Activated CD4-positive, alpha-beta T cell treated with anti-CD3 and anti-CD28 coated beads for 1 hour (primary cell): ENCODE measurements around the gene TSPYL2.
A peak's percentile ranks its signal among the peaks of the same experiment; 100 is the strongest.

Source experiments
- DNase-seq: peaks from one replicate; pipeline ENCODE4 v3.0.0-alpha.2; 2020

TSPYL2 gene

GRCh38 chrX:53080628-53081580, 1.3 kb upstream of the TSPYL2 start:
- peak; percentile 30 for DNase-seq

- no peak for DNase-seq
These were observed 828 bp downstream of the TSPYL2 start for GRCh38 chrX:53082773-53083616.

DNA sequence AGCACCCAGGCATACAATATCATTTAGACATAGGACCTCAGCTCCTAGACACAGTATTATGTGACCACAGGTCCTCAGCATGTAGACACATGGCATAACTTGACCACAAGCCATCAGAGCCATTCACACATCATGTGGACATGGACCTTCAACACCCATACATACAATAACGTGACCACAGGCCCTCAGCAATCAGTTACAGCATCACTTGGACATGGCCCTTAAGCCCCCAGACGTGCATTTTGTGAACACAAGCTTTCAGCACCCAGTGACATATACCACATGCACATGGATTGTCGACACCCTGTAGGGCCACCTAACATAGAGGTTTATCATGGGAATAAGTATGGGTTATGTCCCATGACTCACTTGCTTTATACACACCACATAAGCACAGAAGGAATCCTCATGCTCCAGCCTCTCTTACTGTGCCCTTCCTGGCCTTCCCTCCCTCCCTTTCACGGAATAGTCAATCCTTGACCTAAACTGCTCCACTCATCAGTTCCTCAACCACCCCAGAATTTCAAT, 1.9 kb downstream of the TSPYL2 start:
- DNase-seq: no peak

- no peak for DNase-seq
These were observed 2.7 kb downstream of the TSPYL2 start for GRCh38 chrX:53084863-53085262.

GRCh38 chrX:53085661-53086229, 3.6 kb downstream of the TSPYL2 start:
- no peak for DNase-seq

GRCh38 chrX:53086464-53086863, 4.3 kb downstream of the TSPYL2 start:
- DNase-seq: no peak

GRCh38 chrX:53087388-53087831, 5.2 kb downstream of the TSPYL2 start:
- DNase-seq: no peak

- peak; percentile 75 for DNase-seq
These were observed 6.2 kb downstream of the TSPYL2 start for GRCh38 chrX:53088136-53088974.

- DNase-seq: no peak
These were observed 7.2 kb downstream of the TSPYL2 start for GRCh38 chrX:53089224-53089842.

DNA sequence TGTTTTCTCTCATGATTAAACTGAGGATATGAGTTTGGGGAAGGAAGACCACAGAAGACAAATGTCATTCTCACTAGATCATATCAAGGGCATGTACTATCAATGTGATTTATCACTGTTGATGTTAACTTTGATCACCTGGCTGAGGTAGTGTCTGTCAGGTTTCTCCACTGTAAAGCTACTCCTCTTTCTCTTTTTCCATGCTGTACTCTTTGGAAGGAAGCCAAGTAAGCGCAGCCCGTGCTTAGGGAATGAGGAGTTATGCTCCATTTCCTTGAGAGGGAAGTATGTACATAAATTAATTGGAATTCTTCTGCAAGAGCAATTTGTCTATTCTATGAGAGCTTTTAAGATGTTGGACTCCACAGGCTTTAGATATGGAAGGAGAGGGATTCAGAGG, 7.8 kb downstream of the TSPYL2 start:
- DNase-seq: no peak

- DNase-seq: no peak
These were observed 9.2 kb downstream of the TSPYL2 start for GRCh38 chrX:53091354-53091753.

DNA sequence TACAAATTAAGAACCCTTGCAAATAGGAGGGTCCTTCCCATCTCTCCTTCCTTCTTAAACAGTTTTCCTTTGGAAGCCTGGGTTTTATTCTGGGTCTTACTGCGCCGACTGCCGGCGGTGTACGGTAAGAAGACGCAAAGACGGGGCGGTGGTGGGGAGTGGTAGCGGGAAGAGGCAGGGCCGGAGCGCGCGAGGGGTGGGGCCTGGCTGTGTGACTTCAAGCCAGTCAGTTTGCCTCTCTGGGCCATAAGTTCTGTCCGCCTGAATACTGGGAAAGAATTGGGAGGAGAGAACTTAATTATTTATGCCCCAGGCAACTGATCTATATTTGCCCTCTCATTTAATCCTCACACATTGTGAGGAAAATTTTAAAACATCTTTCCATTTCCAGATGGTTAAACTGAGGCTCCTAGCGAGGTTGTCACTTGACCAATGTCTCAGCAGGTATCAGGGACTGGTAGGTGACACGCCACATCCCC, 11.0 kb downstream of the TSPYL2 start:
- peak; percentile 57 for DNase-seq

DNA sequence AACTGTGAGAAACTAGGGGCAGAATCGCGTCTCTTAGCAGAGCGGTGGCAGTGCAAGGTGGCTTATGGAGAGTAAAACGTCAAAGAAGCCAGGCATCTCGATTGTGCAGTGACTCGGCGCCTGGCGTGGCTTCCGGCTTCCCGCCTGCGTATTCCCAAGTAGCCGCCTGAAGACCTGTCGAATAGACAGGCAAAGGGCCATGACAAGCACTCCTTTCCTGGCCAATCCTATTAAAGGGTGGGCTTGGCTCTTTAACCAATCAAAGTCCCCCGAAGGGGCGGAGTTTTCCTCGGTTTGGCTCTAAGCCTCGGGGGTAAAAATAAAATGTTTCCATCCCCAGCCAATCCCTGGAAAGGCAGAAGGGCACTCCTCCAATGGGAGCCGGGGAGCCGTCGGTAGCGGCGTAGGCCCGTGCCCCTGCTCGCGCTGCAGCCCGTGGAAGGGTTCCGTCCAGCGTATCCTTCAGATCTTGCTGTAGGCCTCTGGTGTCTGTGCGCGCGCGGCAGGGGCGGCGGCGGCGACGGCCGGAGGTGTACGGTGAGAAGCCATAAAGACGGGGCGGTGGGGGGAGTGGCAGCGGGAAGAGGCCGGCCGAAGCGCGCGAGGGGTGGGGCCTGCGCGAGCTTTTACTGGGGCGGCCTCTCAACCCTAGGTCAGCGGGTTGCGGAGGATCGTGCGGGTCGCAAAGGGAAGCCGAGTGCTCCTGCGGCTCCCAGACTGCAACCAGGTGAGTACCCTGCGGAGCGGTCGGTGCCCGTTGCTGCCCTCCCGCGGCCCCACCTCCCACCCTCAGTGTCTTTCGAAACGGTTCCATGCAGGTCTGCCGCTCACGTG, 11.8 kb downstream of the TSPYL2 start, which contains the start of gene KANTR:
KANTR (plus strand) TSS at position 395 of the 834 bp plus-strand sequence. CDS start 30,131 bp downstream, outside the sequence.
- peak; percentile 59 for DNase-seq

DNA sequence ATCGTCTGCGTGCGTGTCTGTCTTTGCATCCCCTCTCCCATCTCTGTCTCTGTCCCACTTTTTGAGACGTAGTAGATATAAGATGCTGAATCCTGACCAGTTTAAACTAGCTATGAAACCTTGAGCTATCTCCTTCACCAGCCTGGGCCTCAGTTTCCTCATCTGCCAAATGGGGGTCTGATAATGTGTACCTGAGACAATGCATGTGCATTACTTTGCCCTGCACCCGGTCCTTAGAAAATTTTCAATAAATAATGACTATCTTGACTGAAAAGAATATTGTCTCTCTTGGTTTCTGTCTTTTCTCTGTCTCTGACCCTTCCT, 12.4 kb downstream of the TSPYL2 start:
- no peak for DNase-seq

DNA sequence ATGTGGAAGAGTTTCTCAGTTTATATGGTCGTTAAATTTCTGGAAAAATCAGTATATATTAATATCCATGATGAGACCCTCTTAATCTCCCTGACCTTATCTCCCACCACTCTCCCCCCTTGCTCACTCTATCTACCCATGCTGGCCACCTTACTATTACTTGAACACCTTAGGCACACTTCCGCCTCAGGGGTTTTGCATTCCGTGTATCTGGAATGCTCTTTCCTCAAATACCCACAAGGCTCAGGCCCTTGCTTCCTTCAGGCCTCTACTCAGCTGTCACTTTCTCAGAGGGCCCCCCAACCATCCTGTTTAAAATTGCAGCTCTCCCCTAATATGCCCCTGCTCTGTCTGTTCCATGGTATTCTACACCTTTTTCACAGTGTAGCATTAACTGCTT, 13.6 kb downstream of the TSPYL2 start:
- DNase-seq: no peak

GRCh38 chrX:53114864-53115549, 32.8 kb downstream of the TSPYL2 start:
- DNase-seq: no peak

GRCh38 chrX:53115550-53115874, 33.3 kb downstream of the TSPYL2 start:
- no peak for DNase-seq

DNA sequence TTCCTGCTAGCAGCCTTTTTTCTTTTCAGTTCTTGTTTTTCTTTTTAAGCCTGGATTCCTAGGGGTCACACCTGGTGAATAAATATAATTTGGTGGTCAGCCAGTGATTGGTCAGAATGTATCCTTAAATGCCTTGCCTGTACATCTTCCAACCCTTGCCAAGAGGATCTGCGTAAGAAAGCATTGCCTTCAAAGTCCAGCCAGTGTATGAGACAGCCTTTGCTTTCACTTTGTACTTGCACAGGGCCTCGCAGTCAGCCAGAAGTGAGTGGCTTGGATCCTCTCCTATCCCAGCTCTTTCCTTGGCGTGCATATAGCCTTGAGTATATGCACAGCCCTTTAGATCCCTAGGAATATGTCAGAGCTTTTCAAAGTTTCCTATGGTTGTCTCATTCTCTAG, 33.9 kb downstream of the TSPYL2 start:
- DNase-seq: no peak

DNA sequence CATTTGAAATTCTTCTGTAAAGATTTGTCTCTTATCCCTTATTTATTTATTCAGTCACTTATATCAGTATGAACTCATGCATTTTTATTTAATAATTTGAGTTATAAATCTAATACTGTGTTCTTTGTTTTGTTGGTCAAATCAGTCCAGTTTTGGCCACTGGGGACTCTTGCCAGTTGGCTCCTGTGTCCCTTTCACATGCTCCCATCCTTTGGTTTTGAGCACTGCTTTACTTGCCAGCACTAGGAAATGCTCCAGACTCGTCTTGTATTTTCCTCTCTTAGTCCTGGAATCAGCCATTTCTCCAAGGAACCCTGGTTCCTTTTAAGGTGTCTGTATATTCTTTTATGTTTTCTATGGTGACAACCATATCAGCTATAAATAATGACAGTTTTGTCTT, 39.8 kb downstream of the TSPYL2 start:
- no peak for DNase-seq

DNA sequence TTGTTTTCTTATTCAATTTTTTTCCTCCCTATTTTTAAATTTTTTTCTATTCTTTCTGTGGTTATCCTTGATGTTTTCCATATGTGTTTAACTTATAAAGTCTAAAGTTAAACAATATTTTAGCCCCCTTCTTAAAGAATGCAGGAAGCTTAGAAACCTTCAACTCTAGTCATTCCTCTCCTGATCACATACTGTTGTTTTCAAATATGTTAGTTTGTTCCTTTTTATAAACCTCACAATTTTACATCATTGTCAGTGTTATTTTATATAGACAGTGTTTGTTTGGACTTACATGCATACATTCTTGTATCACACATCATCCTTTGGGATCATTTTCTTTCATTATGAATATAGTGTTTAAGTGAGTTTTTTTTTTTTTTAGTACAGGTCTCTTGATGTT, 43.3 kb downstream of the TSPYL2 start:
- no peak for DNase-seq
